Heart left ventricle (tissue), 13 donors: ENCODE measurements around the gene THSD4.

ENCODE experiments used
- POLR2A ChIP-seq, 2 donors: fragments of 450-650 bp; IDR thresholded peaks; one replicate each; pipeline ENCODE4 v1.6.1; 2017; ENCODE audit warnings: antibody characterized with exemption in 2 of 2, mild to moderate bottlenecking in 2 of 2, moderate library complexity in 2 of 2
- TF ChIP-seq, protein P1 (sequence below), 12 donors: fragments of 200-600 bp; sonication (generic) in 4 of 12; IDR thresholded peaks; one replicate each; pipeline versions ENCODE4 v1.5.0 to v1.8.0; 2018 to 2022; ENCODE audit warnings: antibody characterized with exemption in 12 of 12, mild to moderate bottlenecking in 5 of 12
- donor health status: ischemic (EF 13 %, LVEDD 7.1; RV severe dilation, severe dysfunction).
- donor health status: DM: no; HTN: yes; CAD: no.
- donor health status: DM: no; HTN: no; CAD: no.
- donor health status: ischemic (EF 25% LVEDD 6.9; RV normal size, moderate dysfunction).
- donor health status: ischemic (EF 25% LVEDD 5.7; RV mildly dilated, moderate dysfunction).
- donor health status: ischemic (EF 35%, LVEDD 5.7; RV mildly dilated, moderate dysfunction).
- donor health status: nonischemic (EF 11% LVEDD 7.7; RV severe dilation, severe dysfunction).
- donor health status: DM: yes; HTN: yes; CAD: no.
- donor health status: PGD.
- donor health status: ischemic (EF 29% LVEDD 5.4; RV normal size, mild dysfunction).
- donor health status: nonischemic (EF 23%, LVEDD 6.1; RV moderate dilation, normal function).

DNA sequence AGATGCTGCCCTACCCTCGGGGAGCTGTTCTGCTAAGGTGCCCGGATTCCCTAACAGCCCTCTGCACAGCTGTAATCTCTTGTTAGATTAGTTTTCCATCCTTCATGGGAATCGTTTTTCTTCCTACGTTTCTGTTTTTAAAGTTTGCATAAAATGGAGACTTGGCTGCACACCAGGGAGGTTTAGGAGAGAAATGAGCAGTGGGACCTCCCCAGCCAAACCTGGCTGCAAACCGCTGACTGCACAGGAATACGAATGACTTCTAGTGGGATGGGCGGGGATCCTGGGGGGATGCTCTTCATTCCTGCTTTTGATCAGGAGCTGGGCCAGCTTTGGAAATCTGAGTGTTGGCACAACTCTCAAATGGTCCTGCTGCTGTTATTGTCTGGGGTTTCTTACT lies 77.5 kb downstream of the THSD4 start:
- TF ChIP-seq, protein P1, sequence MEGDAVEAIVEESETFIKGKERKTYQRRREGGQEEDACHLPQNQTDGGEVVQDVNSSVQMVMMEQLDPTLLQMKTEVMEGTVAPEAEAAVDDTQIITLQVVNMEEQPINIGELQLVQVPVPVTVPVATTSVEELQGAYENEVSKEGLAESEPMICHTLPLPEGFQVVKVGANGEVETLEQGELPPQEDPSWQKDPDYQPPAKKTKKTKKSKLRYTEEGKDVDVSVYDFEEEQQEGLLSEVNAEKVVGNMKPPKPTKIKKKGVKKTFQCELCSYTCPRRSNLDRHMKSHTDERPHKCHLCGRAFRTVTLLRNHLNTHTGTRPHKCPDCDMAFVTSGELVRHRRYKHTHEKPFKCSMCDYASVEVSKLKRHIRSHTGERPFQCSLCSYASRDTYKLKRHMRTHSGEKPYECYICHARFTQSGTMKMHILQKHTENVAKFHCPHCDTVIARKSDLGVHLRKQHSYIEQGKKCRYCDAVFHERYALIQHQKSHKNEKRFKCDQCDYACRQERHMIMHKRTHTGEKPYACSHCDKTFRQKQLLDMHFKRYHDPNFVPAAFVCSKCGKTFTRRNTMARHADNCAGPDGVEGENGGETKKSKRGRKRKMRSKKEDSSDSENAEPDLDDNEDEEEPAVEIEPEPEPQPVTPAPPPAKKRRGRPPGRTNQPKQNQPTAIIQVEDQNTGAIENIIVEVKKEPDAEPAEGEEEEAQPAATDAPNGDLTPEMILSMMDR (IDR thresholded peaks at IDR 0.05): no peak
- TF ChIP-seq POLR2A (IDR thresholded peaks at IDR 0.05): no peak
